GM21619 (cell line): ENCODE results near the gene IL10RA.
"Not testable (repeated sequence)": the region's sequence is repeated elsewhere in the genome, so short reads cannot be mapped to it uniquely, and the experiment has no call there.

Experiments
- ATAC-seq: cut with Tn5 transposase; IDR thresholded peaks from one replicate; pipeline ENCODE4 v1.9.1; 2021; ENCODE audit not compliant: unreplicated experiment

IL10RA gene

GRCh38 chr11:118005224-118006152 lies 19.3 kb downstream of the IL10RA start:
- ATAC-seq = no peak

GRCh38 chr11:118006153-118006534 lies 19.9 kb downstream of the IL10RA start:
- no peak for ATAC-seq

GRCh38 chr11:118007040-118007439 lies 20.8 kb downstream of the IL10RA start:
- ATAC-seq = no peak

- ATAC-seq = not testable (repeated sequence)
Measured at GRCh38 chr11:118007563-118008270, 21.5 kb downstream of the IL10RA start.

- no peak for ATAC-seq
Measured at GRCh38 chr11:118008271-118008911, 22.2 kb downstream of the IL10RA start.

GRCh38 chr11:118009864-118010737 lies 23.9 kb downstream of the IL10RA start:
- no peak for ATAC-seq

GRCh38 chr11:118010738-118011461 lies 24.7 kb downstream of the IL10RA start:
- peak; percentile 73 for ATAC-seq

GRCh38 chr11:118012083-118012669 lies 26.0 kb downstream of the IL10RA start:
- peak; percentile 28 for ATAC-seq

GRCh38 chr11:118014022-118014421 lies 27.8 kb downstream of the IL10RA start:
- ATAC-seq = no peak

GRCh38 chr11:118015385-118015841 lies 29.2 kb downstream of the IL10RA start:
- ATAC-seq = no peak

- no peak for ATAC-seq
Measured at GRCh38 chr11:118016104-118016503, 29.9 kb downstream of the IL10RA start.

GRCh38 chr11:118017111-118017510 lies 30.9 kb downstream of the IL10RA start:
- no peak for ATAC-seq

- no peak for ATAC-seq
Measured at GRCh38 chr11:118017631-118018315, 31.6 kb downstream of the IL10RA start.

- ATAC-seq = no peak
Measured at GRCh38 chr11:118018401-118018800, 32.2 kb downstream of the IL10RA start.

GRCh38 chr11:118021146-118021545 lies 35.0 kb downstream of the IL10RA start:
- no peak for ATAC-seq

- ATAC-seq = no peak
Measured at GRCh38 chr11:118027694-118028093, 41.5 kb downstream of the IL10RA start.

- ATAC-seq = no peak
Measured at GRCh38 chr11:118028626-118029025, 42.4 kb downstream of the IL10RA start.

GRCh38 chr11:118033443-118033842 lies 47.2 kb downstream of the IL10RA start:
- ATAC-seq = no peak

GRCh38 chr11:118042141-118042540 lies 55.9 kb downstream of the IL10RA start:
- ATAC-seq = no peak
